PC-3 (cell line): ENCODE measurements around the gene MGAT3.

Experiments
- CTCF ChIP-seq: fragments of 300-600 bp; sonication (generic); conservative IDR thresholded peaks from 2 replicates; pipeline ENCODE4 v1.5.1; 2017; ENCODE audit warnings: antibody characterized with exemption, low read depth, mild to moderate bottlenecking, low read length
- EZH2 ChIP-seq: fragments of 300-600 bp; sonication (generic); IDR thresholded peaks from one replicate; pipeline ENCODE4 v1.6.1; 2017; ENCODE audit warnings: antibody characterized with exemption, mild to moderate bottlenecking, low read length; ENCODE audit not compliant: unreplicated experiment
- EZH2phosphoT487 ChIP-seq: fragments of 300-600 bp; sonication (generic); IDR thresholded peaks from 2 replicates; pipeline ENCODE4 v1.6.1; 2018; ENCODE audit warnings: mild to moderate bottlenecking, antibody characterized with exemption, low read length, borderline replicate concordance

GRCh38 chr22:39422101-39422500 lies 34.7 kb upstream of the MGAT3 start:
- no peak for TF ChIP-seq CTCF
- no peak for TF ChIP-seq EZH2
- TF ChIP-seq EZH2phosphoT487: no peak
